Upper lobe of left lung (tissue), 4 donors: ENCODE results near the gene HPDL.

Experiments used
- EP300 ChIP-seq, 4 donors: sonication (generic); formaldehyde crosslinking; IDR thresholded peaks; one replicate each; pipeline ENCODE4 v1.5.1; 2017; ENCODE audit warnings: antibody characterized with exemption in 4 of 4, control low read depth in 2 of 4
- POLR2AphosphoS5 ChIP-seq, 2 donors: sonication (generic); formaldehyde crosslinking; IDR thresholded peaks; one replicate each; pipeline ENCODE4 v1.5.1; 2017; ENCODE audit warnings: antibody characterized with exemption in 2 of 2

- TF ChIP-seq EP300 (IDR thresholded peaks at IDR 0.05) (no peak), POLR2AphosphoS5 (IDR thresholded peaks at IDR 0.05) (no peak)
Observed at GRCh38 chr1:45378184-45378583, 51.5 kb downstream of the HPDL start.
